Mesenchymal stem cell (in vitro differentiated cells and primary cell): ENCODE results near the gene ADAM23.

Experiments used
- DNase-seq: peaks from one replicate; pipeline ENCODE4 v3.0.0-alpha.2; 2013
- H2AFZ ChIP-seq: one replicate; pipeline ENCODE4 v1.6.1; 2013; ENCODE audit warnings: low read depth, mild to moderate bottlenecking, control low read depth, inconsistent platforms, low read length, moderate library complexity
- H2AK5ac ChIP-seq: 2 replicates; pipeline ENCODE4 v1.6.1; 2013; ENCODE audit warnings: low read length, moderate library complexity, mild to moderate bottlenecking, inconsistent platforms; ENCODE audit not compliant: severe bottlenecking
- H2BK120ac ChIP-seq: one replicate; pipeline ENCODE4 v1.6.1; 2013; ENCODE audit warnings: low read depth, mild to moderate bottlenecking, inconsistent platforms, low read length, moderate library complexity
- H2BK12ac ChIP-seq, 2 experiments: one replicate each; pipeline ENCODE4 v1.6.1; 2013; ENCODE audit warnings: inconsistent platforms in 2 of 2, low read length in 2 of 2, mild to moderate bottlenecking in 2 of 2, moderate library complexity in 2 of 2, control low read depth in 1 of 2
- H2BK15ac ChIP-seq: one replicate; pipeline ENCODE4 v1.6.1; 2013; ENCODE audit warnings: mild to moderate bottlenecking, low read depth, inconsistent platforms; ENCODE audit not compliant: poor library complexity, severe bottlenecking
- H2BK5ac ChIP-seq: 2 replicates; pipeline ENCODE4 v1.6.1; 2013; ENCODE audit warnings: low read depth, mild to moderate bottlenecking, low read length, control low read depth, inconsistent platforms; ENCODE audit not compliant: poor library complexity, severe bottlenecking
- H3K14ac ChIP-seq, 2 experiments: one replicate each; pipeline ENCODE4 v1.6.1; 2013; ENCODE audit warnings: inconsistent platforms in 2 of 2, low read length in 2 of 2, control low read depth in 1 of 2, mild to moderate bottlenecking in 1 of 2, moderate library complexity in 1 of 2
- H3K18ac ChIP-seq, 2 experiments: one replicate each; pipeline ENCODE4 v1.6.1; 2013; ENCODE audit warnings: inconsistent platforms in 2 of 2, low read length in 2 of 2, control low read depth in 1 of 2, low read depth in 1 of 2, mild to moderate bottlenecking in 1 of 2
- H3K23ac ChIP-seq, 2 experiments: one replicate each; pipeline ENCODE4 v1.6.1; 2013; ENCODE audit warnings: inconsistent platforms in 2 of 2, low read length in 2 of 2, mild to moderate bottlenecking in 2 of 2, moderate library complexity in 2 of 2, control low read depth in 1 of 2
- H3K27ac ChIP-seq: 2 replicates; pipeline ENCODE4 v1.5.1; 2013; ENCODE audit warnings: mild to moderate bottlenecking, moderate library complexity, low read length, control low read depth, inconsistent platforms; ENCODE audit not compliant: poor library complexity, severe bottlenecking
- H3K27me3 ChIP-seq, 2 experiments: 2 replicates each; pipeline versions ENCODE4 v1.6.1 to v1.7.0; 2013; ENCODE audit warnings: low read length in 2 of 2, mild to moderate bottlenecking in 2 of 2, moderate library complexity in 2 of 2, control low read depth in 1 of 2, inconsistent platforms in 1 of 2; ENCODE audit not compliant: control insufficient read depth in 1 of 2, insufficient read depth in 1 of 2
- H3K36me3 ChIP-seq, 2 experiments: 2 replicates each; pipeline versions ENCODE4 v1.6.1 to v1.7.0; 2013; ENCODE audit warnings: low read length in 2 of 2, control low read depth in 1 of 2, inconsistent platforms in 1 of 2, low read depth in 1 of 2, mild to moderate bottlenecking in 1 of 2; ENCODE audit not compliant: insufficient read depth in 2 of 2, control insufficient read depth in 1 of 2
- H3K4ac ChIP-seq, 2 experiments: one replicate each; pipeline ENCODE4 v1.6.1; 2013; ENCODE audit warnings: inconsistent platforms in 2 of 2, low read length in 2 of 2, mild to moderate bottlenecking in 2 of 2, moderate library complexity in 2 of 2, control low read depth in 1 of 2, low read depth in 1 of 2
- H3K4me1 ChIP-seq: 2 replicates; pipeline ENCODE4 v1.6.1; 2013; ENCODE audit warnings: low read depth, low read length, control low read depth; ENCODE audit not compliant: control insufficient read depth, insufficient read depth
- H3K4me2 ChIP-seq: 2 replicates; pipeline ENCODE4 v1.6.1; 2013; ENCODE audit warnings: low read length, mild to moderate bottlenecking, inconsistent platforms; ENCODE audit not compliant: poor library complexity, severe bottlenecking
- H3K4me3 ChIP-seq, 2 experiments: 2 replicates each; pipeline versions ENCODE4 v1.5.1 to v1.7.0; 2013; ENCODE audit warnings: low read length in 2 of 2, mild to moderate bottlenecking in 2 of 2, control low read depth in 1 of 2, low read depth in 1 of 2; ENCODE audit not compliant: insufficient read depth in 1 of 2
- H3K79me1 ChIP-seq: replicated peaks from 2 replicates; pipeline ENCODE4 v1.6.1; 2013; ENCODE audit warnings: mild to moderate bottlenecking, control low read depth, low read length, inconsistent platforms; ENCODE audit not compliant: poor library complexity, severe bottlenecking
- H3K9ac ChIP-seq: 2 replicates; pipeline ENCODE4 v1.7.0; 2013; ENCODE audit warnings: mild to moderate bottlenecking, low read length, moderate library complexity
- H3K9me3 ChIP-seq: 2 replicates; pipeline ENCODE4 v1.7.0; 2013; ENCODE audit warnings: mild to moderate bottlenecking, low read length; ENCODE audit not compliant: control insufficient read depth
- H4K8ac ChIP-seq: one replicate; pipeline ENCODE4 v1.6.1; 2013; ENCODE audit warnings: inconsistent platforms, mild to moderate bottlenecking, low read length, moderate library complexity
- H4K91ac ChIP-seq: one replicate; pipeline ENCODE4 v1.6.1; 2013; ENCODE audit warnings: mild to moderate bottlenecking, low read length, inconsistent platforms
- WGBS: methylation state at CpG from one replicate; pipeline ENCODE4 v1.1.7; 2013; ENCODE audit warnings: mixed read lengths; 5-methylcytosine and 5-hydroxymethylcytosine counted together

Gene ADAM23

DNA sequence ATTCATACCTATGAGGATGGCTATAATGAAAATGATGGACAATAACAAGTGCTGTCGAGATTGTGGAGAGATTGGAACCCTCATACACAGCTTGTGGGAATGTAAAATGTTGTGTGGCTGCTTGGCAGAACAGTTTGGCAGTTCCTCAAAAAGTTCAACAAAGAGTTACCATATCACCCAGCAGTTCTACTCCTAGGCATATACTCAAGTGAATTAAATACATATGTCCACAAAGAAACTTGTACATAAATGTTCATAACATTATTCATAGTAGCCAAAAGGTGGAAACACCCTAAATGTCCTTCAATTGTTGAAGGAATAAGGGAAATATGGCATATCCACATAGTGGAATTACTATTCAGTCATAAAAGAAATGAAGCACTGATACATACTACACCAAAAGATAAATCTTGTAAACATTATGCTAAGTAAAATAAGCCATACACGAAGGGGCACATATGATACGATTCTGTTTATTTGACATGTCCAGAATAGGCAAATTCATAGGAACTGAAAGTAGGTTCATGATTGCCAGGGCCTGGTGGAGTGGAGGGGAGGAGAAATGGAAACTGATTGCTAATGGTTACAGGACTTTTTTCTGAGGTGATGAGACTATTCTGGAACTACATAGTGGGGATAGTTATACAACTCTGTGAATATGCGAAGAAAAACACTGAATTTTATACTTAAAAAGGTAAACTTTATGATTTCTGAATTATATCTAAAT, 92.1 kb downstream of the ADAM23 start:
- no peak overlapping the region for H4K8ac ChIP-seq
- H3K18ac ChIP-seq, result no peak overlapping the region
- no peak overlapping the region for H4K91ac ChIP-seq
- H3K4ac ChIP-seq, result no peak overlapping the region
- no peaks in the 10 kb centered on the region for H3K27me3 ChIP-seq
- H3K36me3 ChIP-seq, result no peaks in the 10 kb centered on the region
- H3K4me3 ChIP-seq, result no peak overlapping the region
- 93% methylated on average over 2 of the region's 4 CpGs for WGBS
- H3K14ac ChIP-seq, result no peak overlapping the region
- H2AFZ ChIP-seq, result no peak overlapping the region
- no peak overlapping the region for H2AK5ac ChIP-seq
- no peaks in the 10 kb centered on the region for H3K4me1 ChIP-seq
- no peak overlapping the region for H3K4me2 ChIP-seq
- no peak overlapping the region for H3K23ac ChIP-seq
- H3K9me3 ChIP-seq, result no peaks in the 10 kb centered on the region
- no peak overlapping the region for H2BK12ac ChIP-seq
- H2BK15ac ChIP-seq, result no peak overlapping the region
- no peak overlapping the region for H2BK5ac ChIP-seq
- no peak overlapping the region for H2BK120ac ChIP-seq
- H3K79me1 ChIP-seq, result no peaks in the 10 kb centered on the region
- no peak overlapping the region for H3K9ac ChIP-seq
- no peak overlapping the region for H3K27ac ChIP-seq
- DNase-seq, result no peak

DNA sequence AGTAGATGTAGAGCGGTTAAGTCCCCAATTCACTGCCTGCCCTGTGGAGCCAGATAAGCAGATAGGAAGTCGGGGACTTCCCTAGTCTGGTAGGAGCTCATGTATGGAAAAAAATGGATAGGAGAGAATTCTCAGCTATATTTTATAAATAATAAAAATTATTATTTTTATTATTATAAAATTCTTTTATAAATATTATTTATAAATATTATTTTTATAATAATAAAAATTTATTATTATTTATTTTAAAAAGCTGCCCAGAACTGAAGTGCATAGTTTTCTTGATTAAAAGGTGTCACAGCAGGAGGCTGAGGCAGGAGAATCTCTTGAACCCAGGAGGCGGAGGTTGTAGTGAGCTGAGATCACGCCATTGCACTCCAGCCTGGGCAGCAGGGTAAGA, 97.4 kb downstream of the ADAM23 start:
- no peak overlapping the region for H2BK5ac ChIP-seq
- no peaks in the 10 kb centered on the region for H3K9me3 ChIP-seq
- no peak overlapping the region for H3K4ac ChIP-seq
- H4K91ac ChIP-seq, result no peak overlapping the region
- no peak overlapping the region for H3K23ac ChIP-seq
- H3K4me1 ChIP-seq, result no peaks in the 10 kb centered on the region
- H3K27ac ChIP-seq, result no peak overlapping the region
- H2BK15ac ChIP-seq, result no peak overlapping the region
- H3K4me2 ChIP-seq, result no peak overlapping the region
- H3K9ac ChIP-seq, result no peak overlapping the region
- H4K8ac ChIP-seq, result no peak overlapping the region
- no peak overlapping the region for H3K14ac ChIP-seq
- H3K4me3 ChIP-seq, result no peak overlapping the region
- H2BK120ac ChIP-seq, result no peak overlapping the region
- no peak overlapping the region for H2AFZ ChIP-seq
- DNase-seq, result no peak
- H3K18ac ChIP-seq, result no peak overlapping the region
- WGBS, result 100% methylated on average over 2 of the region's 4 CpGs
- no peak overlapping the region for H2BK12ac ChIP-seq
- H3K36me3 ChIP-seq, result no peaks in the 10 kb centered on the region
- H3K79me1 ChIP-seq, result no peaks in the 10 kb centered on the region
- no peak overlapping the region for H2AK5ac ChIP-seq
- H3K27me3 ChIP-seq, result no peaks in the 10 kb centered on the region

DNA sequence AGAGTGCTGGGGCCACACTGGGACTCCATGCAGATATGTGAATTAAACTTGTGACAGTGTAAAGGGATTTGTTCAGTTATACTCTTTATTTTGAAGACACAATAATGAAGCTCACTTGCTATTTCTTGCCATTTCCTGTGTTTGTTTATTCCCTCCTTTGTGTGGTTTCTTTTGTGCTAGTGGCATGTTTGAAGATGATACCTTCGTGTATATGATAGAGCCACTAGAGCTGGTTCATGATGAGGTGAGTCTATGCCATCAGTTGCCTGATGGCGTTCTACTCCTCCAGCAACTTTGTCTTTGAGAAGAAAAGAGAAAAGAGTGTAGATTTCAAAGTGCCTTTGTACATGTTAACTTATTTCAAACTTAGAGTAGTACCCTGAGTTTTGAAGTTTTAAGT, 99.7 kb downstream of the ADAM23 start:
- 78% methylated on average over 2 of the region's 2 CpGs for WGBS
- no peak for DNase-seq
- no peak overlapping the region for H2BK120ac ChIP-seq
- no peaks in the 10 kb centered on the region for H3K27me3 ChIP-seq
- H3K4me1 ChIP-seq, result no peaks in the 10 kb centered on the region
- no peak overlapping the region for H2BK5ac ChIP-seq
- H3K9ac ChIP-seq, result no peak overlapping the region
- H3K4me2 ChIP-seq, result no peak overlapping the region
- no peak overlapping the region for H2AK5ac ChIP-seq
- H3K36me3 ChIP-seq, result no peaks in the 10 kb centered on the region
- H3K4me3 ChIP-seq, result no peak overlapping the region
- no peaks in the 10 kb centered on the region for H3K9me3 ChIP-seq
- no peak overlapping the region for H3K18ac ChIP-seq
- H3K4ac ChIP-seq, result no peak overlapping the region
- H3K27ac ChIP-seq, result no peak overlapping the region
- H2AFZ ChIP-seq, result no peak overlapping the region
- H3K23ac ChIP-seq, result no peak overlapping the region
- no peak overlapping the region for H2BK12ac ChIP-seq
- H3K14ac ChIP-seq, result no peak overlapping the region
- H2BK15ac ChIP-seq, result no peak overlapping the region
- no peak overlapping the region for H4K91ac ChIP-seq
- H3K79me1 ChIP-seq, result no peaks in the 10 kb centered on the region
- H4K8ac ChIP-seq, result no peak overlapping the region

DNA sequence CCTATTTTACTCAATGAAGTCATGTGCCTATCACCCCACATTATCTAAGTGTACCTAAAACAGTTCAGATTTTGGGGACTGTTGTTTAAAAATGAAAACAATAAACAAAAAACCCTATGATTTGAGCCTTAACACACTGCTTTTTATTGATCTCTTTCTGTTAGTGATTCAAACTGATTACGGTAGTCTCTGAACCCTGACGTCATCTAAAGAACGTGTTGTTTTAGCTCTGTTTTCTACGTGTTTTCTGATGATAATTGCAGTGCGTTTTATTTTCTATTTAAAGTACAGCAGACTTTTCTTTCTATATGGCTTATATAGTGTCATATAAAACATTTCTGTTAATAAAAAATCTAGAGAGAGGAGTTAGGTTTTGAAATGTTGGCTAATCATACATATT, 105.1 kb downstream of the ADAM23 start:
- Histone ChIP-seq H3K9me3 (no peaks in the 10 kb centered on the region), H3K36me3 (no peaks in the 10 kb centered on the region), H3K23ac (no peak overlapping the region), H3K27ac (no peak overlapping the region), H2BK120ac (no peak overlapping the region), H3K9ac (no peak overlapping the region), H2BK5ac (no peak overlapping the region), H3K4ac (no peak overlapping the region), H3K4me2 (no peak overlapping the region), H3K27me3 (no peaks in the 10 kb centered on the region), H2BK12ac (no peak overlapping the region), H2AK5ac (no peak overlapping the region), H2AFZ (no peak overlapping the region), H3K18ac (no peak overlapping the region), H3K79me1 (no peaks in the 10 kb centered on the region), H3K4me1 (no peaks in the 10 kb centered on the region), H3K4me3 (no peak overlapping the region), H2BK15ac (no peak overlapping the region), H4K91ac (no peak overlapping the region), H4K8ac (no peak overlapping the region), H3K14ac (no peak overlapping the region)
- WGBS, result 93% methylated on average over 3 of the region's 5 CpGs
- no peak for DNase-seq
